ENCODE measurements around the gene SNRPD1.
A peak's percentile ranks its signal among the peaks of the same experiment; 100 is the strongest.
"Not testable (repeated sequence)": the region's sequence is repeated elsewhere in the genome, so short reads cannot be mapped to it uniquely, and the experiment has no call there.

SNRPD1 gene

DNA sequence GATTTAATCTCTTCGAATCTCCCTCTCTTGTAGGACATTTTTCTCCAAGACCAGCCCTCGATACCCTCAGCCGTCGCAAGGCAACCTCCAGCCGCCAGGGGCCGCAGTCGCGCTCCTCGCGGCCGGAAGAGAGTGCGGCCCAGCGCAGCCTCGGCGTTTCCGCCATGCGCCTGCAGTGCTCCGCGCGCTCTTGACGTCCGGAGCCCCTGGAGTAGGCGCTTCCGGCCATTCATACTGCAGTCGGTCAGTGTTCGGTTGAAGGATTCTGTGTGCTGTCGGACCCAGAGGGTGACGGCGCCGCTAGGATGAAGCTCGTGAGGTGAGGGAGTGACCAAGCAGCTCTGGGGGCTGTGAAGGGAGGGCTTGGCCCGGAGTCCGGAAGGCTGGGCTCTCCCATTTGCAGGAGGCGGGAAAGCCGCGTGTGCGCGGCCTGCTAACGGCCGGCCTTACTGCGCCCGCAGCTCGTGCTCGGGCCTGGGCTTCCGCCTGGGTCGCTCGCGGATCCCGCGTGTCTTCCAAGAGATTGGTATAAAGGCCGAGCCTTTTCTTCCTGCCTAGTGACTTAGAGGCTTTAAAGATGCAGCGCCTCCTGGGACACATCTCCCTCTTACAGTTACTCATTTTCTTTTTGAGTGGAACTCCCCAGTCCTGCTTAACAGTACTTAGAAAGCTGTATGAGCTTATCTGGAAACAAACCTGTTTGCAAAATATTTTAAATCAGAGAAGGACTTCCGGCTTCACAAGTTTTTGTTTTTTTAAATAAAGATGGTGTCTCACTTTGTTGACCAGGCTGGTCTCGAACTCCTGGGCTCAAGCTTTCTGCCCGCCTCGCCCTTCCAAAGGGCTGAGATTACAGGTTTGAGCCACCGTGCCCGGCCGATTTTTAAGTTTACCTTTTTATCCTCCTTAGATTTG lies at the start of gene SNRPD1:
Gene SNRPD1 (plus strand): TSS at position 190 of the 915 bp plus-strand sequence. CDS start 116 bp downstream, at position 306.
- Histone ChIP-seq H3K9ac (ENCODE audit: low read length in 5 of 5) (peak within 1 kb of the TSS; percentile 6 to 97 (median 94)), H3K9me3 (ENCODE audit: control insufficient read depth in 5 of 5, low read length in 5 of 5) (no peaks in the 10 kb centered on the region), H3K27me3 (ENCODE audit: control insufficient read depth in 5 of 5, insufficient read depth in 4 of 5, low read length in 5 of 5) (no peaks in the 10 kb centered on the region), H3K4me3 (ENCODE audit: low read depth in 1 of 5, low read length in 5 of 5) (peak within 1 kb of the TSS; percentile 74 to 92 (median 87)), H3K27ac (ENCODE audit: low read depth, low read length) (peak within 1 kb of the TSS; percentile 88), H3K36me3 (ENCODE audit: control insufficient read depth in 5 of 5, insufficient read depth in 5 of 5, low read length in 5 of 5) (peaks cover 0 to 4% (median 0%) of the 10 kb centered on the region in 5 donors), H3K4me1 (ENCODE audit: control insufficient read depth in 5 of 5, insufficient read depth in 5 of 5, low read length in 5 of 5) (peaks cover 0 to 15% (median 14%) of the 10 kb centered on the region in 5 donors)

DNA sequence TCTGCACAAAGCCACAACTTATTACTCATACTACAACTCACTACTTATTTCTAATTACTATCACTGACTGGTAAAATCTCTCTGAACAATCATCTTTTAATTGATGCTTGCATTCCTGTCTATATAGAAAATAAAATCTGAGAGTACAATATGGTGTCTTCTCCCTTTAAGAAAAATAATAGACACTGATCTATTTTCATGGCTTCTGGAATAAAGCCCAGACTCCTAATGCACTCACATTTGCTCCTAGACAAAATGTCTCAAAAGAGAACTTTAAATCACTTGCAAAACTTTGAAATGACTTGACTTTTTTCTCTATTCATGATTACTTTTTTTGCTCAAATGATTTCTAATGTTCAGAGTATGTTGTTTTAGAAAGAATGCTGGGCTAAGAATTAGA lies 40.3 kb upstream of the SNRPD1 start:
- H3K4me3 ChIP-seq (ENCODE audit: low read depth in 1 of 5, low read length in 5 of 5), result no peak overlapping the region
- H3K9me3 ChIP-seq (ENCODE audit: control insufficient read depth in 5 of 5, low read length in 5 of 5), result no peaks in the 10 kb centered on the region
- H3K4me1 ChIP-seq (ENCODE audit: control insufficient read depth in 5 of 5, insufficient read depth in 5 of 5, low read length in 5 of 5), result peaks cover 0 to 12% (median 3%) of the 10 kb centered on the region in 5 donors
- H3K27ac ChIP-seq (ENCODE audit: low read depth, low read length), result no peak overlapping the region
- peaks cover 25 to 40% (median 29%) of the 10 kb centered on the region in 5 donors for H3K36me3 ChIP-seq (ENCODE audit: control insufficient read depth in 5 of 5, insufficient read depth in 5 of 5, low read length in 5 of 5)
- H3K9ac ChIP-seq (ENCODE audit: low read length in 5 of 5), result peak overlapping the region in 1 of 5 donors; percentile 35
- no peaks in the 10 kb centered on the region for H3K27me3 ChIP-seq (ENCODE audit: control insufficient read depth in 5 of 5, insufficient read depth in 4 of 5, low read length in 5 of 5)

- H3K36me3 ChIP-seq (ENCODE audit: control insufficient read depth in 5 of 5, insufficient read depth in 5 of 5, low read length in 5 of 5), result peaks cover 19 to 31% (median 25%) of the 10 kb centered on the region in 5 donors
- H3K27ac ChIP-seq (ENCODE audit: low read depth, low read length), result no peak overlapping the region
- peaks cover 0 to 12% (median 3%) of the 10 kb centered on the region in 5 donors for H3K4me1 ChIP-seq (ENCODE audit: control insufficient read depth in 5 of 5, insufficient read depth in 5 of 5, low read length in 5 of 5)
Measured at GRCh38 chr18:21575656-21576055, 36.5 kb upstream of the SNRPD1 start.

DNA sequence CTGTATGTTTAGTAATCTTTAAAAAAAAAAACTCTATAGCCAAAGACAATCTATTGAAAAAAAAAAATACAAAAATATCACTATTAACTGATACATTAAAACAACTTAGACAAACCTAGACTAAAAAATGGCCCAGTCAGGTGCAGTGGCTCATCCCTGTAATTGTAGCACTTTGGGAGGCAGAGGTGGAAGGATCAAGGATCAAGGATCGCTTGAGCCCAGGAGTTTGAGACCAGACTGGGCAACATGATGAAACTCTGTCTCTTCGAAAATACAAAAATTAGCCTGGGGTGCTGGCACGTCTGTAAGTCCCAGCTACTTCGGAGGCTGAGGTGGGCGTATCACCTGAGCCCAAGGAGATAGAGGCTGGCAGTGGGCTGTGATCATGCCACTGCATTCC lies 27.7 kb upstream of the SNRPD1 start:
- no peak overlapping the region for H3K9ac ChIP-seq (ENCODE audit: low read length in 5 of 5)
- peaks cover 0 to 5% (median 0%) of the 10 kb centered on the region in 5 donors for H3K36me3 ChIP-seq (ENCODE audit: control insufficient read depth in 5 of 5, insufficient read depth in 5 of 5, low read length in 5 of 5)
- no peaks in the 10 kb centered on the region for H3K27me3 ChIP-seq (ENCODE audit: control insufficient read depth in 5 of 5, insufficient read depth in 4 of 5, low read length in 5 of 5)
- H3K4me1 ChIP-seq (ENCODE audit: control insufficient read depth in 5 of 5, insufficient read depth in 5 of 5, low read length in 5 of 5), result no peaks in the 10 kb centered on the region
- no peak overlapping the region for H3K4me3 ChIP-seq (ENCODE audit: low read depth in 1 of 5, low read length in 5 of 5)
- no peak overlapping the region for H3K27ac ChIP-seq (ENCODE audit: low read depth, low read length)
- H3K9me3 ChIP-seq (ENCODE audit: control insufficient read depth in 5 of 5, low read length in 5 of 5), result no peaks in the 10 kb centered on the region

More at GRCh38 chr18:21575656-21576055, 36.5 kb upstream of the SNRPD1 start:
- H3K9ac ChIP-seq (ENCODE audit: low read length in 5 of 5), result no peak overlapping the region
- no peaks in the 10 kb centered on the region for H3K27me3 ChIP-seq (ENCODE audit: control insufficient read depth in 5 of 5, insufficient read depth in 4 of 5, low read length in 5 of 5)
- no peaks in the 10 kb centered on the region for H3K9me3 ChIP-seq (ENCODE audit: control insufficient read depth in 5 of 5, low read length in 5 of 5)
- H3K4me3 ChIP-seq (ENCODE audit: low read depth in 1 of 5, low read length in 5 of 5), result no peak overlapping the region

- H3K9me3 ChIP-seq (ENCODE audit: control insufficient read depth in 5 of 5, low read length in 5 of 5); H3K4me1 ChIP-seq (ENCODE audit: control insufficient read depth in 5 of 5, insufficient read depth in 5 of 5, low read length in 5 of 5); H3K9ac ChIP-seq (ENCODE audit: low read length in 5 of 5); H3K27me3 ChIP-seq (ENCODE audit: control insufficient read depth in 5 of 5, insufficient read depth in 4 of 5, low read length in 5 of 5); H3K4me3 ChIP-seq (ENCODE audit: low read depth in 1 of 5, low read length in 5 of 5); H3K36me3 ChIP-seq (ENCODE audit: control insufficient read depth in 5 of 5, insufficient read depth in 5 of 5, low read length in 5 of 5); H3K27ac ChIP-seq (ENCODE audit: low read depth, low read length): not testable (repeated sequence)
Measured at GRCh38 chr18:21592361-21592760, 19.8 kb upstream of the SNRPD1 start.

DNA sequence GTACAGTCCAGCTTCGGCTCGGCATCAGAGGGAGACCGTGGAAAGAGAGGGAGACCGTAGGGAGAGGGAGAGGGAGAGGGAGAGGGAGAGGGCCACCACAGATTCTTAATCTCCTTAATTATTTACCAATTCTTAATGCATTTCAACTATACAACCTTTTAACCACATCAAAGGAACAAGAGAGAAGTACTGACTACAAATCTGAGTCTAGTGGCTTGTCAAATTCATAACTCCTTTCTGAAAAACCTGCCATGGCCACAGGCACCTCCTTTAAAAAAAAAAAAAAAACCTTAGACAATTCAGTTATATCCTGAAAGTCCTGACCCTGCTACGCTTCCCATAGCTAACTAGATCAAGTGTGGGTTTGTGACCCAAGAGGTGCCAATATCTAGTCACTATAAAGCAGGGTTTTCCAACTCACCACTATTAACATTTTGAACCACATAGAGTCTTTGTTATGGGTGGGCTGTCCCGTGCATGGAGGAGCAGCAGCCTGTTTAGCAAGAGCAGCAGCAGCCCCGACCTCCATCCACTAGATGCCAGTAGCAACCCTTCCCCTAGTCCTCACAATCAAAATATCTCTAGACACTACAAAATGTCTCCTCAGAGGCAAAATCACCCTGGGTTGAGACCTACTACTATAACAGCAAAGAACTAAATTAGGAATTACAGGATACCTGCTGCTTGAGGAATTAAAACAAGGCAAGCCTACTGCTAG lies 18.4 kb upstream of the SNRPD1 start:
- Histone ChIP-seq H3K27me3 (ENCODE audit: control insufficient read depth in 5 of 5, insufficient read depth in 4 of 5, low read length in 5 of 5) (no peaks in the 10 kb centered on the region), H3K36me3 (ENCODE audit: control insufficient read depth in 5 of 5, insufficient read depth in 5 of 5, low read length in 5 of 5) (no peaks in the 10 kb centered on the region), H3K9me3 (ENCODE audit: control insufficient read depth in 5 of 5, low read length in 5 of 5) (no peaks in the 10 kb centered on the region), H3K4me1 (ENCODE audit: control insufficient read depth in 5 of 5, insufficient read depth in 5 of 5, low read length in 5 of 5) (peaks cover 0 to 4% (median 2%) of the 10 kb centered on the region in 5 donors), H3K27ac (ENCODE audit: low read depth, low read length) (no peak overlapping the region), H3K4me3 (ENCODE audit: low read depth in 1 of 5, low read length in 5 of 5) (no peak overlapping the region), H3K9ac (ENCODE audit: low read length in 5 of 5) (no peak overlapping the region)

GRCh38 chr18:21597620-21598019 lies 14.5 kb upstream of the SNRPD1 start:
- Histone ChIP-seq H3K9ac (ENCODE audit: low read length in 5 of 5) (no peak overlapping the region), H3K27ac (ENCODE audit: low read depth, low read length) (no peak overlapping the region), H3K9me3 (ENCODE audit: control insufficient read depth in 5 of 5, low read length in 5 of 5) (no peaks in the 10 kb centered on the region), H3K4me1 (ENCODE audit: control insufficient read depth in 5 of 5, insufficient read depth in 5 of 5, low read length in 5 of 5) (peaks cover 2 to 30% (median 18%) of the 10 kb centered on the region in 5 donors), H3K36me3 (ENCODE audit: control insufficient read depth in 5 of 5, insufficient read depth in 5 of 5, low read length in 5 of 5) (no peaks in the 10 kb centered on the region), H3K4me3 (ENCODE audit: low read depth in 1 of 5, low read length in 5 of 5) (no peak overlapping the region), H3K27me3 (ENCODE audit: control insufficient read depth in 5 of 5, insufficient read depth in 4 of 5, low read length in 5 of 5) (no peaks in the 10 kb centered on the region)

DNA sequence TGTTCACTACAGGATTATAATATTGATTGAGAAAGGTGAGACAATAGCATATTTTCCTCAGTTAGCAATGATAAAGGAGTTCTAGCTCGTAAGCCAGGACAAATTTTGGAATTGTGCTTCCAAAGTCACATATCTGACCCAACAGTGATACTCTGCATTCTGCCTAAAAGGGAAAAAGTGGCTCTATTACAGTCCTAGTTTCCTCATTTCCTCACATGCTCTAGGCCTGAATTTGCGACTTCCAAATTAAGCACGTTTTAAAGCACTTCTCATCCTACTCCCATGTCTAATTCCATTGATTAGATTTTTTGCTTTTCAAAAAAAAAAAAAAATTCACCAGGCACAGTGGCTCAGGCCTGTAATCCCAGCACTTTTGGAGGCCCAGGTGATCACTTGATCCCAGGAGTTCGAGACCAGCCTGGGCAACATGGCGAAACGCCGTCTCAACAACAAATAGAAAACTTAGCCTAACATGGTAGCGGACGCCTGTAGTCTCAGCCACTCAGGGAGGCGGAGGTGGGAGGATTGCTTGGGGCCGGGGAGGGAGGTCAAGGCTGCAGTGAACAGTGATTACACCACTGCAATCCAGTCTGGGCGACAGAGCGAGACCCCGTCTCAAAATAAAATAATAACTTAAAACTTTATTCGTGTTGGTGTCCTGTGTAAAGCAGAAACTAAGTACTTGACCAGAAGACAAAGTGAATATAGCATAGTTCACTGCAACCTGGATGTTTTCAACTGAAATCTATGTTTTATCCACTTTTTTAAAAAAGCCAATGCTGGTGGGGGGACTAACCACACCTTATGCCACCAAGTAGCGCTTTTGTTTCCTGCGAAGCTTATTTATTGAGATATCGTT lies 13.2 kb upstream of the SNRPD1 start:
- H3K27ac ChIP-seq (ENCODE audit: low read depth, low read length), result peak overlapping the region; percentile 90
- peaks cover 2 to 30% (median 18%) of the 10 kb centered on the region in 5 donors for H3K4me1 ChIP-seq (ENCODE audit: control insufficient read depth in 5 of 5, insufficient read depth in 5 of 5, low read length in 5 of 5)
- peak overlapping the region; percentile 85 to 100 (median 97) for H3K4me3 ChIP-seq (ENCODE audit: low read depth in 1 of 5, low read length in 5 of 5)
- H3K36me3 ChIP-seq (ENCODE audit: control insufficient read depth in 5 of 5, insufficient read depth in 5 of 5, low read length in 5 of 5), result no peaks in the 10 kb centered on the region
- no peaks in the 10 kb centered on the region for H3K9me3 ChIP-seq (ENCODE audit: control insufficient read depth in 5 of 5, low read length in 5 of 5)
- H3K27me3 ChIP-seq (ENCODE audit: control insufficient read depth in 5 of 5, insufficient read depth in 4 of 5, low read length in 5 of 5), result no peaks in the 10 kb centered on the region
- H3K9ac ChIP-seq (ENCODE audit: low read length in 5 of 5), result peak overlapping the region; percentile 77 to 98 (median 97)

- Histone ChIP-seq H3K4me1 (ENCODE audit: control insufficient read depth in 5 of 5, insufficient read depth in 5 of 5, low read length in 5 of 5) (peaks cover 2 to 30% (median 18%) of the 10 kb centered on the region in 5 donors), H3K9ac (ENCODE audit: low read length in 5 of 5) (peak overlapping the region; percentile 77 to 98 (median 97)), H3K9me3 (ENCODE audit: control insufficient read depth in 5 of 5, low read length in 5 of 5) (no peaks in the 10 kb centered on the region), H3K27me3 (ENCODE audit: control insufficient read depth in 5 of 5, insufficient read depth in 4 of 5, low read length in 5 of 5) (no peaks in the 10 kb centered on the region), H3K4me3 (ENCODE audit: low read depth in 1 of 5, low read length in 5 of 5) (peak overlapping the region; percentile 86 to 100 (median 97)), H3K36me3 (ENCODE audit: control insufficient read depth in 5 of 5, insufficient read depth in 5 of 5, low read length in 5 of 5) (no peaks in the 10 kb centered on the region), H3K27ac (ENCODE audit: low read depth, low read length) (peak overlapping the region; percentile 90)
Measured at GRCh38 chr18:21599585-21600525, 12.3 kb upstream of the SNRPD1 start.

Data from subcutaneous abdominal adipose tissue (tissue), 5 donors.